ENCODE measurements around the gene ARAP3. TPM values are rescaled to one million over a fixed set of nuclear protein-coding genes. Genes with fewer than 3 reads are reported as not detected.

Gene ARAP3
- total RNA-seq, 4 donors from 2014 or later, result 5.4 to 11.7 (median 8.3) TPM

DNA sequence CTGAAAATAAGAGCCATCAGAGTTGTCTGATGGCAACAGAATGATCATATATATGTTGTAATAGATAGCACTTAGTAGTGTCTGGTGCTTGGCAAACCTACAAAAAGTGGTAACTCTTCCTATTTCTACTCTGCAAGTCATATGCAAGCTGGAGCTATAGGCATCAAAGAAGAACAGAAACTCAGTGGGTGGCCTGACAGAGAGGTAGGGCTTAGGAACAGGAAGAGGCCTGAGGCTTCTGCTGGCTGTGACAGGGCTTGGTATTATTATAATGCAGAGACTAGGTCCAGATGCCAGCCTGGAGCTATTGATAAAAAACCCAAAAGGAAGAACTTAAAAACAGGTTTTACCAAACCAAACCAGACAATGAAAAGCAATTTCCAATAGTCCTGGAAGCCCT is 58.8 kb downstream of the ARAP3 start:
- intact Hi-C loops (cut with DNase I), result no loop called here
- no peak overlapping the region for H3K27ac ChIP-seq
- no peak for DNase-seq

DNA sequence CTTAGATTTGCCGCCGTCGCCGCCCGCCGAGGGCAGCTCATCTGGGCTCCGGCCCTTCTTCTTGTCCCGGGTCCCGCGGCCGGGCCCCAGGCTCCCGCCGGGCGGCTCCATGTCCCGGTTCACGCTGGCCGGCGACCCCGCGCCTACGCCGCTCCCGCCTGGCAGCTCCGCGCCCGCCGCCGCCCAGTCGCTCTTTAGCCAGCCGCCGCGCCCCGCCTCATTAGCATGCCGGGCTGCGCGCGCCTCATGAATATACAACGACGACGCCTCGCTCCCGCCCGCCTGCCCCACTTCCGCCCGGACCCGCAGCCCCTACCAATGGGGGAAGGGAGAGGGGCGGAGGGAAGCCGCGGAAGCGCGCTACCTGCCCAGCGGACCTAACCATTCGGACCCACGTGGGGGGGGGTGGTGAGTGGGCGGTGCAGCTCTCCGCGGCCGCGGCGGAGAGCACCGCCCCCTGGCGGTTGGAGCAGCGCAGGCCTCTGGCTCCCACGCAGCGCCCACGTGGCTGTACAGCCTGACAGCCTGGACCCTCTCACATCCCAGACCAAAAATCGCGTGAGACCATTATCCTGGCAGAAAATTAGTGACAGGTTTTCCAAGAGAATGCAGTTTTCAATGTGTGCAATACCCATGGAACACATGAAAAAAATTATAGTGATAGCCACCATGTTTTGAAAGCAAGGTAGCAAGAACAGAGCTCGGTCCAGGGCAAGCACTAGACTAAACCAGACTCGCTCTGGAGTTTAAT is 63.1 kb downstream of the ARAP3 start, which contains the start of gene DIAPH1:
Gene DIAPH1, minus strand, starts transcription at position 197 of the 751 bp plus-strand sequence. Its CDS starts 86 bp downstream, at position 111.
- Histone ChIP-seq H3K4me3 (replicated peaks in 1 of 3) (peak within 1 kb of the TSS; percentile 78 to 89 (median 82)), H3K27me3 (no peaks in the 10 kb centered on the region), H3K9me3 (no peaks in the 10 kb centered on the region), H3K27ac (peak within 1 kb of the TSS; percentile 94 to 98 (median 95)), H3K36me3 (peaks cover 21 to 23% of the 10 kb centered on the region in 2 donors), H3K4me1 (peaks cover 24 to 28% of the 10 kb centered on the region in 2 donors)
- WGBS, 2 donors, result 2 to 10% methylated on average over 16 to 45 of the region's 70 CpGs
- DNase-seq, result peak; percentile 99
- TF ChIP-seq POLR2A (IDR thresholded peaks at IDR 0.05), result peak; percentile 67 to 95
- TF ChIP-seq, protein P1, sequence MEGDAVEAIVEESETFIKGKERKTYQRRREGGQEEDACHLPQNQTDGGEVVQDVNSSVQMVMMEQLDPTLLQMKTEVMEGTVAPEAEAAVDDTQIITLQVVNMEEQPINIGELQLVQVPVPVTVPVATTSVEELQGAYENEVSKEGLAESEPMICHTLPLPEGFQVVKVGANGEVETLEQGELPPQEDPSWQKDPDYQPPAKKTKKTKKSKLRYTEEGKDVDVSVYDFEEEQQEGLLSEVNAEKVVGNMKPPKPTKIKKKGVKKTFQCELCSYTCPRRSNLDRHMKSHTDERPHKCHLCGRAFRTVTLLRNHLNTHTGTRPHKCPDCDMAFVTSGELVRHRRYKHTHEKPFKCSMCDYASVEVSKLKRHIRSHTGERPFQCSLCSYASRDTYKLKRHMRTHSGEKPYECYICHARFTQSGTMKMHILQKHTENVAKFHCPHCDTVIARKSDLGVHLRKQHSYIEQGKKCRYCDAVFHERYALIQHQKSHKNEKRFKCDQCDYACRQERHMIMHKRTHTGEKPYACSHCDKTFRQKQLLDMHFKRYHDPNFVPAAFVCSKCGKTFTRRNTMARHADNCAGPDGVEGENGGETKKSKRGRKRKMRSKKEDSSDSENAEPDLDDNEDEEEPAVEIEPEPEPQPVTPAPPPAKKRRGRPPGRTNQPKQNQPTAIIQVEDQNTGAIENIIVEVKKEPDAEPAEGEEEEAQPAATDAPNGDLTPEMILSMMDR (IDR thresholded peaks at IDR 0.05), result peak; percentile 90 to 99 (median 98)
- intact Hi-C loops (cut with DNase I), result no loop called here

More for the DNA sequence above, 58.8 kb downstream of the ARAP3 start:
- Histone ChIP-seq H3K36me3 (peaks cover 47 to 50% of the 10 kb centered on the region in 2 donors), H3K27me3 (no peaks in the 10 kb centered on the region), H3K4me3 (replicated peaks in 1 of 3) (no peak overlapping the region), H3K4me1 (no peaks in the 10 kb centered on the region), H3K9me3 (no peaks in the 10 kb centered on the region)
- TF ChIP-seq, protein P1 (IDR thresholded peaks at IDR 0.05), result no peak
- TF ChIP-seq POLR2A (IDR thresholded peaks at IDR 0.05), result no peak

DNA sequence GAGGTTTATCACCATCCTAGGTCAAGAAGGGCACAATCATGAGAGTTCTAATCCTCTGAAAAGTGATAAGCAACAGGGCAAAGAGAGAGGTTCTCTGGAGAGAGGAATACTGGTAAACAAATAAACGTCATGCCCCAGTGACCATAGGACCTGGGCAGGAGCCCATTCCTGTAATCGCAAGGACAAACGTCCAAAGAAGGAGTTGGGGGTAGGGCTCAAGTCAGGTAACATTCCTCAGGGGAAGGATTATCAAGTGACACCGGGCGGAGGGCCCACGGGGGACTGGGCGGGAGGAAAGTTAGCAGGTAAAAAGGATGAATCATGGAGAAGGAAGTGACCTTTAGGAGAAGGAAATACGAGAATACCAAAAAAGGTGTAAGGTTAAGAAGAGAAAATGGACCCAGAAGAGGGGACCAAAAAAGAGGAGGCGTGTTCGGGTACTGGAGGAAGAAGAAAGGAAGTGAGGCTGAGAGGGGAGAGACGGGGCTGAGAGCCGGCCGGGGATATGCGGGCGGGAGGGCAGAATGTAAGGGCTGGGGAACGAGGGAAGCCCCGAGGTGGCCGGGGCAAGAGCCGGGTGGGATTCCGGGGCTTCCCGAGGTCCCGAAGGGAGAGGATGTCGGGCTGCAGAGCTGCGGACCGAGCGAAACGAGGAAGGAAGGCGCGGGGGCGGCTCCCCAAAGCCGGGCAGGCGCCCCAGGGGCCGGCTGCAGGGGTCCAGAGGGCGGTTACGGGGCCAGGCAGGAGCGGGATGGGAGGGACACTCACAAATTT is 63.8 kb downstream of the ARAP3 start:
- 1% methylated on average over 33 to 35 of the region's 36 CpGs for whole genome bisulfite sequencing, 2 donors

DNA sequence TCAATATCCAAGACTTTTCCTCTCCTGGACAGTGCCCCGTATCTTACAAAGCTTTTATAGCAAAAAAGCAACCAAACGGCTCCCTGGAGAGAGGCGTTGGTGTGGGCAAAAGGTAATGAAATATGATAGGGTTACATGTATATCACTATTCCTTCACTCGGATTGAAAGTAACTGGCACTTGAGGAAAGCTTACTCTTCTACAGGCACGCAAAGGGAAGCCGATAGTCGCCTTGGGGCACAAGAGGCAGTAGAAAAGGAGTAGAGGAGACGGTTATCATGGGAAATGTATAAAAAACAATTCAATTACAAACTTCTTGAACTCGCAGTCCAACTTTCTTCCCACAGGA is 64.4 kb downstream of the ARAP3 start:
- DNase-seq, result peak; percentile 12 to 20
- H3K9me3 ChIP-seq, result no peaks in the 10 kb centered on the region
- TF ChIP-seq, protein P1 (IDR thresholded peaks at IDR 0.05), result no peak
- TF ChIP-seq POLR2A (IDR thresholded peaks at IDR 0.05), result no peak
- intact Hi-C loops (cut with DNase I), result no loop called here
- WGBS, 2 donors, result 3 to 5% methylated on average over 9 of the region's 9 CpGs
- peak overlapping the region in 2 of 3 donors; percentile 82 to 89 for H3K4me3 ChIP-seq (replicated peaks in 1 of 3)
- H3K27me3 ChIP-seq, result no peaks in the 10 kb centered on the region
- peaks cover 13 to 16% of the 10 kb centered on the region in 2 donors for H3K36me3 ChIP-seq
- H3K27ac ChIP-seq, result peak overlapping the region; percentile 94 to 98 (median 95)
- H3K4me1 ChIP-seq, result peaks cover 24 to 31% of the 10 kb centered on the region in 2 donors

More for the DNA sequence above, 63.8 kb downstream of the ARAP3 start:
- intact Hi-C loops (cut with DNase I), result no loop called here
- Histone ChIP-seq H3K27ac (peak overlapping the region; percentile 94 to 98 (median 95)), H3K36me3 (peaks cover 15 to 21% of the 10 kb centered on the region in 2 donors), H3K9me3 (no peaks in the 10 kb centered on the region), H3K27me3 (no peaks in the 10 kb centered on the region), H3K4me3 (replicated peaks in 1 of 3) (peak overlapping the region; percentile 78 to 89 (median 82)), H3K4me1 (peaks cover 24 to 31% of the 10 kb centered on the region in 2 donors)
- TF ChIP-seq, protein P1 (IDR thresholded peaks at IDR 0.05), result no peak
- peak in 1 of 2 donors; percentile 40 for TF ChIP-seq POLR2A (IDR thresholded peaks at IDR 0.05)
- DNase-seq, result peak; percentile 89 to 93
